PC-3 (cell line): ENCODE measurements around the gene NDUFB10. TPM values are rescaled to one million over a fixed set of nuclear protein-coding genes. Genes with fewer than 3 reads are reported as not detected.

Experiments used
- ATAC-seq: fragments of 200-7000 bp; cut with Tn5 transposase; 2 replicates; pipeline ENCODE4 v1.9.1; 2020; ENCODE audit warnings: mild to moderate bottlenecking, moderate library complexity
- BruUV-seq: library from RNA; stranded (reverse); fragments of 400-500 nt; replicated peaks from 2 replicates; lab custom pipeline; 2021; lab: Mats Ljungman, UMichigan
- CTCF ChIA-PET: fragments of 300-600 bp; sonication (Branson Sonifier 250); formaldehyde crosslinking; loops from one replicate; lab custom pipeline; 2022; ENCODE audit warnings: antibody characterized with exemption; lab: Charles Lee
- POLR2A ChIA-PET: fragments of 300-600 bp; sonication (Branson Sonifier 250); formaldehyde crosslinking; loops from one replicate; lab custom pipeline; 2022; ENCODE audit warnings: antibody characterized with exemption; ENCODE audit not compliant: unreplicated experiment; lab: Charles Lee
- DNase-seq: peaks from one replicate; pipeline ENCODE4 v3.0.0-alpha.2; 2015
- H2AFZ ChIP-seq: fragments of 300-600 bp; sonication (generic); 2 replicates; pipeline ENCODE4 v1.6.0; 2016; ENCODE audit warnings: antibody characterized with exemption, low read length
- H3F3A ChIP-seq: fragments of 300-600 bp; sonication (generic); one replicate; pipeline ENCODE4 v1.6.0; 2017; ENCODE audit warnings: antibody characterized with exemption, low read length, control low read depth, mild to moderate bottlenecking; ENCODE audit not compliant: unreplicated experiment
- H3K27ac ChIP-seq: fragments of 300-600 bp; sonication (generic); 2 replicates; pipeline ENCODE4 v1.5.1; 2016; ENCODE audit warnings: mild to moderate bottlenecking, low read length
- H3K27me3 ChIP-seq: fragments of 300-600 bp; sonication (generic); 2 replicates; pipeline ENCODE4 v1.6.1; 2016; ENCODE audit warnings: low read length, mixed read lengths
- H3K36me3 ChIP-seq: fragments of 300-600 bp; sonication (generic); 2 replicates; pipeline ENCODE4 v1.6.1; 2016; ENCODE audit warnings: low read depth, mixed run types, low read length, mixed read lengths
- H3K4me1 ChIP-seq: fragments of 300-600 bp; sonication (generic); 2 replicates; pipeline ENCODE4 v1.5.1; 2016; ENCODE audit warnings: low read length; ENCODE audit not compliant: insufficient read depth
- H3K4me2 ChIP-seq: fragments of 300-600 bp; sonication (generic); 2 replicates; pipeline ENCODE4 v1.6.0; 2016; ENCODE audit warnings: low read length
- H3K4me3 ChIP-seq: fragments of 300-600 bp; sonication (generic); 2 replicates; pipeline ENCODE4 v1.5.1; 2016; ENCODE audit warnings: mild to moderate bottlenecking, low read length, mixed read lengths
- H3K79me2 ChIP-seq: fragments of 300-600 bp; sonication (generic); 2 replicates; pipeline ENCODE4 v1.6.1; 2017; ENCODE audit warnings: low read length, mixed read lengths
- H3K9ac ChIP-seq: fragments of 300-600 bp; sonication (generic); 2 replicates; pipeline ENCODE4 v1.6.0; 2016; ENCODE audit warnings: mild to moderate bottlenecking, low read length
- H3K9me2 ChIP-seq: fragments of 300-600 bp; sonication (generic); replicated peaks from 2 replicates; pipeline ENCODE4 v1.6.1; 2016; ENCODE audit warnings: mixed run types, low read length, mixed read lengths
- H3K9me3 ChIP-seq: fragments of 300-600 bp; sonication (generic); 2 replicates; pipeline ENCODE4 v1.6.1; 2016; ENCODE audit warnings: low read length, mixed read lengths
- H4K20me1 ChIP-seq: fragments of 300-600 bp; sonication (generic); 2 replicates; pipeline ENCODE4 v1.6.1; 2016; ENCODE audit warnings: low read length, mixed read lengths
- CTCF ChIP-seq: fragments of 300-600 bp; sonication (generic); conservative IDR thresholded peaks from 2 replicates; pipeline ENCODE4 v1.5.1; 2017; ENCODE audit warnings: antibody characterized with exemption, low read depth, mild to moderate bottlenecking, low read length
- EZH2 ChIP-seq: fragments of 300-600 bp; sonication (generic); IDR thresholded peaks from one replicate; pipeline ENCODE4 v1.6.1; 2017; ENCODE audit warnings: antibody characterized with exemption, mild to moderate bottlenecking, low read length; ENCODE audit not compliant: unreplicated experiment
- EZH2phosphoT487 ChIP-seq: fragments of 300-600 bp; sonication (generic); IDR thresholded peaks from 2 replicates; pipeline ENCODE4 v1.6.1; 2018; ENCODE audit warnings: mild to moderate bottlenecking, antibody characterized with exemption, low read length, borderline replicate concordance
- intact Hi-C: fragments of 100-400 bp; cut with micrococcal nuclease; formaldehyde crosslinking; loops from 2 replicates; pipeline ENCODE4 v1.9.0; 2023
- total RNA-seq: library from RNA; depleted of rRNA; stranded (reverse); fragments of >200 nt; gene quantifications from 2 replicates; pipeline ENCODE4 v1.2.3, GENCODE V29; 2014

NDUFB10 gene
- total RNA-seq, 1 experiment from 2014 or later, result 530 TPM

GRCh38 chr16:1915732-1916639, 43.4 kb upstream of the NDUFB10 start:
- ATAC-seq (no peak), DNase-seq (no peak)
- H3K36me3 ChIP-seq, result no peaks in the 10 kb centered on the region
- peaks cover 36% of the 10 kb centered on the region for H3K27me3 ChIP-seq
- H3K27ac ChIP-seq, result no peak overlapping the region
- H3K9ac ChIP-seq, result no peak overlapping the region
- CTCF ChIA-PET, result no interaction called here
- H3K4me2 ChIP-seq, result no peak overlapping the region
- H3K4me1 ChIP-seq, result peaks cover 11% of the 10 kb centered on the region
- BruUV-seq, result no TSS peak
- POLR2A ChIA-PET, result interaction anchor here (0.5 kb wide), 1 partner anchor 26 kb away, joined by 6 read pairs; no protein-coding TSS in a partner anchor
- no peaks in the 10 kb centered on the region for H3F3A ChIP-seq
- no peaks in the 10 kb centered on the region for H4K20me1 ChIP-seq
- intact Hi-C loops, result no loop called here
- no peak overlapping the region for H2AFZ ChIP-seq
- no peak overlapping the region for H3K4me3 ChIP-seq
- H3K79me2 ChIP-seq, result no peaks in the 10 kb centered on the region
- TF ChIP-seq CTCF (no peak), EZH2phosphoT487 (no peak), EZH2 (no peak)
- H3K9me3 ChIP-seq, result no peaks in the 10 kb centered on the region
- H3K9me2 ChIP-seq, result no peaks in the 10 kb centered on the region

- ChIA-PET POLR2A (interaction anchor here (0.5 kb wide), 1 partner anchor 27 kb away, joined by 6 read pairs; no protein-coding TSS in a partner anchor), CTCF (no interaction called here)
- Histone ChIP-seq H3K36me3 (no peaks in the 10 kb centered on the region), H3K9me3 (no peaks in the 10 kb centered on the region), H3K4me3 (no peak overlapping the region), H3K27me3 (peaks cover 36% of the 10 kb centered on the region), H3K79me2 (no peaks in the 10 kb centered on the region), H3F3A (no peaks in the 10 kb centered on the region), H3K9ac (no peak overlapping the region), H4K20me1 (no peaks in the 10 kb centered on the region), H3K4me1 (peaks cover 11% of the 10 kb centered on the region), H3K4me2 (no peak overlapping the region), H3K27ac (no peak overlapping the region), H3K9me2 (no peaks in the 10 kb centered on the region), H2AFZ (no peak overlapping the region)
- no TSS peak for BruUV-seq
- TF ChIP-seq CTCF, result no peak
- no peak for TF ChIP-seq EZH2
- TF ChIP-seq EZH2phosphoT487, result no peak
- no peak for DNase-seq
- intact Hi-C loops, result no loop called here
- ATAC-seq, result no peak
Measured at GRCh38 chr16:1916640-1916990, 42.7 kb upstream of the NDUFB10 start.
